H1 (cell line): ENCODE data around the gene MAPT. TPM values are rescaled to one million over a fixed set of nuclear protein-coding genes. Genes with fewer than 3 reads are reported as not detected.

Experiments used
- CTCF ChIA-PET: fragments of 300-600 bp; sonication (Branson Sonifier 250); formaldehyde crosslinking; loops from one replicate; lab custom pipeline; 2021; ENCODE audit not compliant: partially characterized antibody; lab: Charles Lee
- POLR2A ChIA-PET: fragments of 300-600 bp; sonication (Branson Sonifier 250); formaldehyde crosslinking; loops from one replicate; lab custom pipeline; 2021; ENCODE audit warnings: inconsistent platforms; ENCODE audit not compliant: partially characterized antibody; lab: Charles Lee
- DNase-seq, 2 experiments: peaks; one replicate each; pipeline versions ENCODE4 v3.0.0 to v3.0.0-alpha.2; 2010 to 2022; ENCODE audit warnings: low spot score in 2 of 2, low read depth in 1 of 2, mixed read lengths in 1 of 2
- FAIRE-seq: peaks from 2 replicates; lab custom pipeline; 2011; peaks lifted over from hg19 to GRCh38; lab: Jason Lieb, UNC
- H2AFZ ChIP-seq: 2 replicates; pipeline ENCODE4 v1.8.1; 2012; ENCODE audit warnings: low read length, inconsistent platforms
- H2AK5ac ChIP-seq: 2 replicates; pipeline ENCODE4 v1.6.1; 2013; ENCODE audit warnings: low read depth, low read length
- H2BK120ac ChIP-seq: replicated peaks from 2 replicates; pipeline ENCODE3; 2013; ENCODE audit warnings: low read depth, low read length, inconsistent platforms
- H2BK12ac ChIP-seq: 2 replicates; pipeline ENCODE4 v1.6.1; 2013; ENCODE audit warnings: low read depth, low read length
- H2BK15ac ChIP-seq: 2 replicates; pipeline ENCODE4 v1.6.1; 2013; ENCODE audit warnings: low read length
- H2BK20ac ChIP-seq: 2 replicates; pipeline ENCODE4 v1.6.1; 2013; ENCODE audit warnings: low read length
- H2BK5ac ChIP-seq: 2 replicates; pipeline ENCODE4 v1.6.1; 2013; ENCODE audit warnings: low read depth, low read length
- H3K14ac ChIP-seq: 2 replicates; pipeline ENCODE4 v1.6.1; 2013; ENCODE audit warnings: inconsistent platforms; ENCODE audit not compliant: insufficient read length
- H3K18ac ChIP-seq: 2 replicates; pipeline ENCODE4 v1.6.1; 2013; ENCODE audit warnings: low read length; ENCODE audit errors: extremely low read depth
- H3K23ac ChIP-seq: 2 replicates; pipeline ENCODE4 v1.6.1; 2013; ENCODE audit warnings: inconsistent platforms; ENCODE audit not compliant: insufficient read length
- H3K23me2 ChIP-seq: 2 replicates; pipeline ENCODE4 v1.6.1; 2013; ENCODE audit warnings: low read depth, low read length
- H3K27ac ChIP-seq: 2 replicates; pipeline ENCODE4 v1.6.1; 2011; ENCODE audit warnings: low read depth, low read length, inconsistent platforms
- H3K27me3 ChIP-seq, 4 experiments: replicated peaks in 1 of 4; 1 replicate in 1 of 4; 2 replicates in 3 of 4; pipeline versions ENCODE4 v1.6.1 to v1.8.1; 2011 to 2013; ENCODE audit warnings: low read length in 3 of 4, mild to moderate bottlenecking in 3 of 4, inconsistent platforms in 2 of 4, mixed read lengths in 2 of 4, moderate library complexity in 1 of 4; ENCODE audit not compliant: control insufficient read depth in 3 of 4, insufficient read depth in 3 of 4; ENCODE audit errors: extremely low read depth in 1 of 4
- H3K36me3 ChIP-seq, 4 experiments: 2 replicates each; pipeline versions ENCODE4 v1.6.1 to v1.8.1; 2011 to 2013; ENCODE audit warnings: mild to moderate bottlenecking in 4 of 4, low read length in 3 of 4, moderate library complexity in 2 of 4, control low read depth in 1 of 4, inconsistent platforms in 1 of 4; ENCODE audit not compliant: insufficient read depth in 4 of 4, control insufficient read depth in 2 of 4
- H3K4ac ChIP-seq: replicated peaks from 2 replicates; pipeline ENCODE3; 2013; ENCODE audit warnings: low read length, low read depth, mixed read lengths, inconsistent platforms; ENCODE audit not compliant: insufficient read length
- H3K4me1 ChIP-seq, 4 experiments: replicated peaks in 1 of 4; 1 replicate in 1 of 4; 2 replicates in 3 of 4; pipeline versions ENCODE4 v1.6.1 to v1.8.1; 2011 to 2013; ENCODE audit warnings: low read length in 3 of 4, inconsistent platforms in 2 of 4, mixed read lengths in 1 of 4; ENCODE audit not compliant: insufficient read depth in 4 of 4, control insufficient read depth in 3 of 4
- H3K4me2 ChIP-seq, 2 experiments: 2 replicates each; pipeline versions ENCODE4 v1.6.1 to v1.8.1; 2011 to 2013; ENCODE audit warnings: low read depth in 2 of 2, low read length in 2 of 2, control low read depth in 1 of 2, inconsistent platforms in 1 of 2, mild to moderate bottlenecking in 1 of 2; ENCODE audit not compliant: insufficient read depth in 1 of 2
- H3K4me3 ChIP-seq, 4 experiments: fragments of 200-600, 300-600 bp in 1 of 4; sonication (generic), shearing (Covaris generic), sonication (Bioruptor Twin) in 1 of 4; 2 replicates each; pipeline versions ENCODE4 v1.5.1 to v1.8.1; 2011 to 2016; ENCODE audit warnings: low read length in 4 of 4, low read depth in 3 of 4, control low read depth in 2 of 4, inconsistent platforms in 2 of 4, mild to moderate bottlenecking in 2 of 4, mixed read lengths in 1 of 4, moderate library complexity in 1 of 4; ENCODE audit not compliant: insufficient read depth in 2 of 4; ENCODE audit errors: extremely low read depth in 1 of 4
- H3K56ac ChIP-seq: replicated peaks from 2 replicates; pipeline ENCODE3; 2013; ENCODE audit warnings: low read depth, mild to moderate bottlenecking, mixed read lengths, low read length, inconsistent platforms; ENCODE audit not compliant: insufficient read length
- H3K79me1 ChIP-seq: 2 replicates; pipeline ENCODE4 v1.6.1; 2013; ENCODE audit warnings: low read depth, low read length, control low read depth
- H3K79me2 ChIP-seq, 2 experiments: 2 replicates each; pipeline versions ENCODE4 v1.6.1 to v1.8.1; 2012 to 2013; ENCODE audit warnings: low read length in 2 of 2, mild to moderate bottlenecking in 2 of 2, inconsistent platforms in 1 of 2; ENCODE audit not compliant: insufficient read depth in 2 of 2, control insufficient read depth in 1 of 2
- H3K9ac ChIP-seq, 4 experiments: replicated peaks in 1 of 4; 1 replicate in 1 of 4; 2 replicates in 3 of 4; pipeline versions ENCODE4 v1.6.1 to v1.8.1; 2011 to 2013; ENCODE audit warnings: low read depth in 3 of 4, low read length in 3 of 4, control low read depth in 2 of 4, mild to moderate bottlenecking in 2 of 4, moderate library complexity in 2 of 4, inconsistent platforms in 1 of 4; ENCODE audit errors: extremely low read depth in 1 of 4
- H3K9me3 ChIP-seq, 2 experiments: 2 replicates each; pipeline versions ENCODE4 v1.6.1 to v1.8.1; 2012 to 2013; ENCODE audit warnings: mild to moderate bottlenecking in 2 of 2, moderate library complexity in 2 of 2, control low read depth in 1 of 2, inconsistent platforms in 1 of 2, low read depth in 1 of 2, low read length in 1 of 2, mixed read lengths in 1 of 2; ENCODE audit not compliant: insufficient read depth in 2 of 2
- H4K20me1 ChIP-seq, 2 experiments: replicated peaks in 1 of 2; 2 replicates each; pipeline versions ENCODE3 to v1.8.1; 2011 to 2013; ENCODE audit warnings: inconsistent platforms in 2 of 2, low read length in 2 of 2, mild to moderate bottlenecking in 1 of 2; ENCODE audit not compliant: insufficient read depth in 2 of 2, control insufficient read depth in 1 of 2
- H4K5ac ChIP-seq: 2 replicates; pipeline ENCODE4 v1.6.1; 2013; ENCODE audit warnings: low read length, low read depth, mixed read lengths, inconsistent platforms; ENCODE audit not compliant: insufficient read length
- H4K8ac ChIP-seq: 2 replicates; pipeline ENCODE4 v1.8.0; 2013; ENCODE audit warnings: mild to moderate bottlenecking, moderate library complexity, low read length, inconsistent platforms; ENCODE audit not compliant: insufficient read depth; ENCODE audit errors: extremely low read depth
- H4K91ac ChIP-seq: replicated peaks from 2 replicates; pipeline ENCODE3; 2013; ENCODE audit warnings: low read length, mixed read lengths, inconsistent platforms; ENCODE audit not compliant: insufficient read length
- ASH2L ChIP-seq: fragments of 200-600, 300-600 bp; sonication (generic); IDR thresholded peaks from one replicate; pipeline ENCODE4 v1.7.1; 2017; ENCODE audit warnings: low read length
- CHD1 ChIP-seq: IDR thresholded peaks from 2 replicates; pipeline ENCODE4 v1.6.1; 2012; ENCODE audit warnings: low read depth, low read length, improper control_type of control experiment
- CHD2 ChIP-seq: IDR thresholded peaks from 2 replicates; pipeline ENCODE4 v1.6.1; 2012; ENCODE audit warnings: low read length, improper control_type of control experiment
- CREB1 ChIP-seq: IDR thresholded peaks from 2 replicates; pipeline ENCODE4 v1.6.1; 2012; ENCODE audit warnings: inconsistent platforms
- EZH2 ChIP-seq: fragments of 200-600 bp; sonication (generic); IDR thresholded peaks from 2 replicates; pipeline ENCODE4 v1.7.1; 2012; ENCODE audit warnings: low read depth, mild to moderate bottlenecking, moderate library complexity, low read length, inconsistent platforms; ENCODE audit not compliant: severe bottlenecking
- HDAC6 ChIP-seq: IDR thresholded peaks from one replicate; pipeline ENCODE4 v1.7.1; 2012; ENCODE audit warnings: low read depth, mild to moderate bottlenecking, inconsistent platforms, low read length, moderate library complexity
- JUN ChIP-seq: IDR thresholded peaks from 2 replicates; pipeline ENCODE4 v1.6.1; 2011; ENCODE audit warnings: low read depth, mild to moderate bottlenecking, improper control_type of control experiment, low read length
- MAFK ChIP-seq: IDR thresholded peaks from 2 replicates; pipeline ENCODE4 v1.6.1; 2012; ENCODE audit warnings: low read depth, mild to moderate bottlenecking, improper control_type of control experiment, low read length
- RAD21 ChIP-seq, 2 experiments: IDR thresholded peaks in 1 of 2; conservative IDR thresholded peaks in 1 of 2; 2 replicates each; pipeline ENCODE4 v1.6.1; 2011; ENCODE audit warnings: low read depth in 2 of 2, low read length in 2 of 2, improper control_type of control experiment in 1 of 2, inconsistent platforms in 1 of 2, mild to moderate bottlenecking in 1 of 2, moderate library complexity in 1 of 2
- RBBP5 ChIP-seq: IDR thresholded peaks from 2 replicates; pipeline ENCODE4 v1.7.1; 2012; ENCODE audit warnings: low read depth, mild to moderate bottlenecking, inconsistent platforms, low read length, moderate library complexity, borderline replicate concordance
- SIRT6 ChIP-seq: IDR thresholded peaks from one replicate; pipeline ENCODE4 v1.7.1; 2012; ENCODE audit warnings: low read length, inconsistent platforms
- SP2 ChIP-seq: IDR thresholded peaks from 2 replicates; pipeline ENCODE4 v1.6.1; 2012; ENCODE audit warnings: mild to moderate bottlenecking, low read length, inconsistent platforms
- WGBS, 2 experiments: shearing (Covaris generic) in 1 of 2; methylation state at CpG; one replicate each; pipeline versions ENCODE4 v1.1.6 to v1.1.7; 2013 to 2015; ENCODE audit warnings: low lambda C conversion rate in 2 of 2, mixed read lengths in 2 of 2, inconsistent platforms in 1 of 2, low coverage in 1 of 2, missing lambda C conversion rate in 1 of 2; ENCODE audit not compliant: insufficient replicate concordance in 2 of 2, insufficient coverage in 1 of 2, insufficient read length in 1 of 2; ENCODE audit errors: extremely low coverage in 1 of 2, missing lambda C conversion rate in 1 of 2; 5-methylcytosine and 5-hydroxymethylcytosine counted together
- polyA plus RNA-seq, 7 experiments: library from polyadenylated mRNA; depleted of rRNA in 3 of 7; stranded (reverse) in 5 of 7; unstranded in 2 of 7; fragments of >200 nt in 5 of 7; fragments of 200-250 nt in 2 of 7; gene quantifications; 1 replicate in 5 of 7; 2 replicates in 1 of 7; 4 replicates in 1 of 7; pipeline versions ENCODE4 v1.2.1 to v1.2.3, GENCODE V29; 2011 to 2013; ENCODE audit warnings: missing spikeins in 2 of 7, mixed read lengths in 2 of 7
- total RNA-seq: library from RNA; stranded (reverse); fragmentation: NEBNext Ultra II Directional; extraction: Animal tissue kit (Norgen Biotek cat#: 25700); gene quantifications from 2 replicates; pipeline ENCODE4 v1.2.1, GENCODE V29; 2021

MAPT gene
- total and polyA plus RNA-seq, 2 of the 8 experiments (the other 6 are each of a cell fraction or from before 2014, with no cell fraction given): 0.54 to 1.7 TPM

- H2BK12ac ChIP-seq: no peak overlapping the region
- no peak overlapping the region for H3K14ac ChIP-seq
- ChIA-PET POLR2A (no interaction called here), CTCF (interaction anchor here (1.1 to 4.3 kb wide), 5 partner anchors 9 to 215 kb away, joined by 3 to 23 read pairs (median 3); no protein-coding TSS in a partner anchor)
- H3K56ac ChIP-seq: no peak overlapping the region
- no peak overlapping the region for H3K27ac ChIP-seq
- H3K79me2 ChIP-seq: no peaks in the 10 kb centered on the region
- no peak overlapping the region for H2BK5ac ChIP-seq
- H2BK20ac ChIP-seq: no peak overlapping the region
- H2BK120ac ChIP-seq: no peak overlapping the region
- no peak overlapping the region for H4K8ac ChIP-seq
- no peaks in the 10 kb centered on the region for H3K79me1 ChIP-seq
- WGBS, 2 experiments: 73% methylated on average over 6 of the region's 6 CpGs; no CpG with 5 or more reads in 1 of the 2 experiments
- no peaks in the 10 kb centered on the region for H4K20me1 ChIP-seq
- no peak overlapping the region for H3K4me3 ChIP-seq
- no peak overlapping the region for H3K18ac ChIP-seq
- no peak overlapping the region for H2AK5ac ChIP-seq
- no peak overlapping the region for H3K4ac ChIP-seq
- H3K4me1 ChIP-seq: peaks cover 0 to 5% (median 2%) of the 10 kb centered on the region in 4 experiments; a peak in 1 of 7 replicates
- no peak for TF ChIP-seq MAFK
- TF ChIP-seq RAD21 (IDR thresholded peaks at IDR 0.05 in 1 of 2, conservative IDR thresholded peaks at IDR 0.05 in 1 of 2; ENCODE audit: low read depth in 2 of 2, low read length in 2 of 2): no peak
- TF ChIP-seq EZH2: no peak
- no peak for TF ChIP-seq RBBP5
- TF ChIP-seq CHD2: no peak
- no peak for TF ChIP-seq SIRT6
- TF ChIP-seq HDAC6: no peak
- no peak for TF ChIP-seq CREB1
- no peak for TF ChIP-seq JUN
- no peak for TF ChIP-seq ASH2L
- no peak for TF ChIP-seq SP2
- TF ChIP-seq CHD1: no peak
- no peak overlapping the region for H3K9ac ChIP-seq
- H4K91ac ChIP-seq: no peak overlapping the region
- no peak overlapping the region for H2BK15ac ChIP-seq
- FAIRE-seq: no peak
- 0 out of 2 replicates have a peak, but pooled peaks cover 1% of the 10 kb centered on the region for H3K23me2 ChIP-seq
- 0 out of 2 replicates have a peak overlapping the region, but pooled peaks have one; percentile 40 for H2AFZ ChIP-seq
- H3K23ac ChIP-seq: no peak overlapping the region
- no peaks in the 10 kb centered on the region; a peak in 1 of 8 replicates for H3K36me3 ChIP-seq
- H3K9me3 ChIP-seq: no peaks in the 10 kb centered on the region
- H3K27me3 ChIP-seq: no peaks in the 10 kb centered on the region; a peak in 2 of 7 replicates
- no peak for DNase-seq
- H4K5ac ChIP-seq: no peak overlapping the region
- H3K4me2 ChIP-seq: peak overlapping the region in 1 of 2 experiments; percentile 24; a peak in 1 of 4 replicates
Observed at GRCh38 chr17:45863857-45864654, 30.3 kb upstream of the MAPT start.
